HEK293T (cell line): ENCODE data around the gene OPA1.

Experiments
- BHLHE40 ChIP-seq: fragments of 450-650 bp; IDR thresholded peaks from 2 replicates; pipeline ENCODE4 v1.6.1; 2016; ENCODE audit warnings: mild to moderate bottlenecking, moderate library complexity, borderline replicate concordance
- ELF4 ChIP-seq: fragments of 450-650 bp; IDR thresholded peaks from 2 replicates; pipeline ENCODE4 v1.6.1; 2017; ENCODE audit warnings: antibody characterized with exemption
- FOXA1 ChIP-seq: fragments of 450-650 bp; IDR thresholded peaks from 2 replicates; pipeline ENCODE4 v1.6.1; 2016; ENCODE audit warnings: mild to moderate bottlenecking
- FOXM1 ChIP-seq: fragments of 450-650 bp; IDR thresholded peaks from 2 replicates; pipeline ENCODE4 v1.6.1; 2017; ENCODE audit warnings: mild to moderate bottlenecking, borderline replicate concordance
- L3MBTL2 ChIP-seq: fragments of 450-650 bp; conservative IDR thresholded peaks from 2 replicates; pipeline ENCODE4 v1.6.1; 2016; ENCODE audit warnings: mild to moderate bottlenecking
- SP1 ChIP-seq: fragments of 450-650 bp; IDR thresholded peaks from 2 replicates; pipeline ENCODE4 v1.6.1; 2017
- SUZ12 ChIP-seq: fragments of 450-650 bp; IDR thresholded peaks from 2 replicates; pipeline ENCODE4 v1.6.1; 2016; ENCODE audit warnings: mild to moderate bottlenecking

- TF ChIP-seq SP1 = no peak
- TF ChIP-seq FOXM1 = no peak
- TF ChIP-seq SUZ12 = no peak
- TF ChIP-seq ELF4 = no peak
- no peak for TF ChIP-seq FOXA1
- no peak for TF ChIP-seq L3MBTL2
- no peak for TF ChIP-seq BHLHE40
Measured at GRCh38 chr3:193693774-193694173, 100.8 kb downstream of the OPA1 start.
